Measurements from ENCODE around the gene ENOPH1.
"Not testable (repeated sequence)": the region's sequence is repeated elsewhere in the genome, so short reads cannot be mapped to it uniquely, and the experiment has no call there.

ENOPH1 gene

DNA sequence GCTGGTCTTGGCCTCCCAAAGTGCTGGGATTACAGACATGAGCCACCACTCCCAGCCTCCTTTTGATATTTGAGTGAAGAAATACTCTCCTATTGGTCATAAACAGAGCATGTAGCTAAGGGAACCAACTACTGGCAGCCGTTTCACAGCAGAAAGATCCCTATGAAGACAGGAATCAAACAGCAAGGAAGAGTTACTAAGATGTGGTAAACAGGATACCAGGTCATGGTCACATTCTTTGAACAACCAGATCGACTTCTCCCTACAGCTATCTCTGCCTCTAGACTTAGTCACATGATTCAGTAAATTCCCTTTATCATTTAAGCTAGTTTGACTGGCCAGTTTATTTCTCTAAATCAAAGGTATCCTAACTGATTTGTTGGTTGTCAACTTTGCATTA, 47.6 kb upstream of the ENOPH1 start:
- Histone ChIP-seq H2AFZ (ENCODE audit: low read depth, low read length) (no peak overlapping the region), H4K8ac (ENCODE audit: low read length) (no peak overlapping the region), H2BK5ac (ENCODE audit: low read depth, low read length, poor library complexity, severe bottlenecking) (no peak overlapping the region), H3K27ac (ENCODE audit: low read length, poor library complexity, severe bottlenecking) (no peak overlapping the region), H3K18ac (ENCODE audit: low read depth in 1 of 2, low read length in 2 of 2) (no peak overlapping the region), H4K91ac (ENCODE audit: low read length) (no peak overlapping the region), H3K79me1 (replicated peaks; ENCODE audit: low read length, poor library complexity, severe bottlenecking) (peaks cover 16% of the 10 kb centered on the region), H3K4ac (ENCODE audit: low read depth in 1 of 2, low read length in 2 of 2) (no peak overlapping the region), H3K36me3 (ENCODE audit: control insufficient read depth in 1 of 2, insufficient read depth in 2 of 2, low read depth in 1 of 2, low read length in 2 of 2) (peaks cover 1 to 8% of the 10 kb centered on the region in 2 experiments), H2BK15ac (ENCODE audit: low read depth, poor library complexity, severe bottlenecking) (no peak overlapping the region), H3K27me3 (ENCODE audit: control insufficient read depth in 1 of 2, insufficient read depth in 1 of 2, low read length in 2 of 2) (no peaks in the 10 kb centered on the region), H2BK12ac (ENCODE audit: low read length in 2 of 2) (no peak overlapping the region), H3K4me3 (ENCODE audit: insufficient read depth in 1 of 2, low read depth in 1 of 2, low read length in 2 of 2) (no peak overlapping the region), H3K4me1 (ENCODE audit: control insufficient read depth, insufficient read depth, low read depth, low read length) (peaks cover 3% of the 10 kb centered on the region), H3K14ac (ENCODE audit: low read length in 2 of 2) (no peak overlapping the region), H3K9me3 (ENCODE audit: control insufficient read depth, low read length) (no peaks in the 10 kb centered on the region), H3K9ac (ENCODE audit: low read length) (no peak overlapping the region), H2AK5ac (ENCODE audit: low read length, severe bottlenecking) (no peak overlapping the region), H2BK120ac (ENCODE audit: low read depth, low read length) (no peak overlapping the region), H3K23ac (ENCODE audit: low read length in 2 of 2) (no peak overlapping the region), H3K4me2 (ENCODE audit: low read length, poor library complexity, severe bottlenecking) (no peak overlapping the region)
- no peak for DNase-seq
- 89% methylated on average over 2 of the region's 2 CpGs for WGBS

DNA sequence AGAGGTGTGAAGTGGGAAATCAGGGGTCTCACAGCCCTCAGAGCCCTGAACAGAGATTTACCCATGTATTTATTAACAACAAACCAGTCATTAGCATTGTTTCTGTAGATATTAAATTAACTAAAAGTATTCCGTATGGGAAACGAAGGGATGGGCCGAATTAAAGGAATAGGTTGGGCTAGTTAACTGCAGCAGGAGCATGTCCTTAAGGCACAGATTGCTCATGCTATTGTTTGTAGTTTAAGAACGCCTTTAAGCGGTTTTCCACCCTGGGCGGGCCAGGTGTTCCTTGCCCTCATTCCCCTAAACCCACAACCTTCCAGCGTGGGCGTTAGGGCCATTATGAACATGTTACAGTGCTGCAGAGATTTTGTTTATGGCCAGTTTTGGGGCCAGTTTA, 44.1 kb upstream of the ENOPH1 start:
- WGBS = 100% methylated on average over 4 of the region's 8 CpGs
- not testable (repeated sequence) for H3K36me3 ChIP-seq (ENCODE audit: control insufficient read depth in 1 of 2, insufficient read depth in 2 of 2, low read depth in 1 of 2, low read length in 2 of 2); H3K14ac ChIP-seq (ENCODE audit: low read length in 2 of 2); H3K27me3 ChIP-seq (ENCODE audit: control insufficient read depth in 1 of 2, insufficient read depth in 1 of 2, low read length in 2 of 2); H3K4me1 ChIP-seq (ENCODE audit: control insufficient read depth, insufficient read depth, low read depth, low read length); H2AK5ac ChIP-seq (ENCODE audit: low read length, severe bottlenecking); H3K23ac ChIP-seq (ENCODE audit: low read length in 2 of 2); H3K4me2 ChIP-seq (ENCODE audit: low read length, poor library complexity, severe bottlenecking); H3K9ac ChIP-seq (ENCODE audit: low read length); H4K91ac ChIP-seq (ENCODE audit: low read length); DNase-seq; H2BK12ac ChIP-seq (ENCODE audit: low read length in 2 of 2); H2AFZ ChIP-seq (ENCODE audit: low read depth, low read length); H4K8ac ChIP-seq (ENCODE audit: low read length); H3K4me3 ChIP-seq (ENCODE audit: insufficient read depth in 1 of 2, low read depth in 1 of 2, low read length in 2 of 2); H3K79me1 ChIP-seq (replicated peaks; ENCODE audit: low read length, poor library complexity, severe bottlenecking); H2BK15ac ChIP-seq (ENCODE audit: low read depth, poor library complexity, severe bottlenecking); H3K4ac ChIP-seq (ENCODE audit: low read depth in 1 of 2, low read length in 2 of 2); H3K18ac ChIP-seq (ENCODE audit: low read depth in 1 of 2, low read length in 2 of 2); H2BK5ac ChIP-seq (ENCODE audit: low read depth, low read length, poor library complexity, severe bottlenecking); H3K9me3 ChIP-seq (ENCODE audit: control insufficient read depth, low read length); H2BK120ac ChIP-seq (ENCODE audit: low read depth, low read length); H3K27ac ChIP-seq (ENCODE audit: low read length, poor library complexity, severe bottlenecking)

DNA sequence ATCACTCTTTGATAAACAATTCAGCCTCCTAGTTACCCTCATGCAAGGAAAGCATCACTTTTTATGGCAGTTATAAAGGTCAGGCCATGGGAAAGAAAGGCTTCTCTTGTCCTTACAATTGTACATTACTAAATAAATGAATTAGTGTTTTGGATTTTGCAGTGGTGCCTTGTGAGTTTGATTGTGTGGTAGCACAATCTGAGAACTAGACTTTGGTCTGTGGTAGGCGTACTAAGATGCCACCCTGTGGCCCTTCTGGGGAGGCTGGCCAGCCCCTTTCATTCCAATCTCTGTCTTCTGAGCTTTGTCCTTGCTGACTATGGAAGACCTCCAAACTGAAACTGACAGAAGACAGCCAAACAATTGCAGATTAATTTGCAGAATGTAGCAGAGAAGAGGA, 42.0 kb upstream of the ENOPH1 start:
- Histone ChIP-seq H3K9ac (ENCODE audit: low read length) (no peak overlapping the region), H3K27me3 (ENCODE audit: control insufficient read depth in 1 of 2, insufficient read depth in 1 of 2, low read length in 2 of 2) (no peaks in the 10 kb centered on the region), H2AFZ (ENCODE audit: low read depth, low read length) (no peak overlapping the region), H3K23ac (ENCODE audit: low read length in 2 of 2) (no peak overlapping the region), H3K18ac (ENCODE audit: low read depth in 1 of 2, low read length in 2 of 2) (no peak overlapping the region), H2BK15ac (ENCODE audit: low read depth, poor library complexity, severe bottlenecking) (no peak overlapping the region), H4K8ac (ENCODE audit: low read length) (no peak overlapping the region), H3K4me3 (ENCODE audit: insufficient read depth in 1 of 2, low read depth in 1 of 2, low read length in 2 of 2) (no peak overlapping the region), H3K36me3 (ENCODE audit: control insufficient read depth in 1 of 2, insufficient read depth in 2 of 2, low read depth in 1 of 2, low read length in 2 of 2) (no peaks in the 10 kb centered on the region), H3K4me2 (ENCODE audit: low read length, poor library complexity, severe bottlenecking) (no peak overlapping the region), H3K9me3 (ENCODE audit: control insufficient read depth, low read length) (no peaks in the 10 kb centered on the region), H2BK120ac (ENCODE audit: low read depth, low read length) (no peak overlapping the region), H2BK12ac (ENCODE audit: low read length in 2 of 2) (no peak overlapping the region), H2BK5ac (ENCODE audit: low read depth, low read length, poor library complexity, severe bottlenecking) (no peak overlapping the region), H3K4me1 (ENCODE audit: control insufficient read depth, insufficient read depth, low read depth, low read length) (no peaks in the 10 kb centered on the region), H3K14ac (ENCODE audit: low read length in 2 of 2) (no peak overlapping the region), H3K27ac (ENCODE audit: low read length, poor library complexity, severe bottlenecking) (no peak overlapping the region), H4K91ac (ENCODE audit: low read length) (no peak overlapping the region), H3K4ac (ENCODE audit: low read depth in 1 of 2, low read length in 2 of 2) (no peak overlapping the region), H2AK5ac (ENCODE audit: low read length, severe bottlenecking) (no peak overlapping the region), H3K79me1 (replicated peaks; ENCODE audit: low read length, poor library complexity, severe bottlenecking) (no peaks in the 10 kb centered on the region)
- no peak for DNase-seq
- 88% methylated on average over 1 of the region's 1 CpG for WGBS

DNA sequence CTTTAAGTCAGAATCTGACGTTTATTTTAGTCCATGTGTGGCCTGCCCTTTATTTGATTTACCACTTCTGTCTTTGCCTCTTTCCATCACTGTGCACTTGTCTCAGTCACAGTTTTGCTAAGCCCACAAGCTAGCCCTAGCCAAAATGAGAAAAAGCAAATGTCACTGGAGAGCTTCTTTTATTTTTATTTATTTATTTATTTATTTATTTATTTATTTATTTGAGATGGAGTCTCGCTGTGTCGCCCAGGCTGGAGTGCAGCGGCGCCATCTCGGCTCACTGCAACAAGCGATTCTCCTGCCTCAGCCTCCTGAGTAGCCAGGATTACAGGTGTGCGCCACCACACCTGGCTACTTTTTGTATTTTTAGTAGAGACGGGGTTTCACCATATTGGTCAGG, 40.3 kb upstream of the ENOPH1 start:
- not testable (repeated sequence) for H3K79me1 ChIP-seq (replicated peaks; ENCODE audit: low read length, poor library complexity, severe bottlenecking); H3K18ac ChIP-seq (ENCODE audit: low read depth in 1 of 2, low read length in 2 of 2); H2BK120ac ChIP-seq (ENCODE audit: low read depth, low read length); H3K4ac ChIP-seq (ENCODE audit: low read depth in 1 of 2, low read length in 2 of 2); H2AFZ ChIP-seq (ENCODE audit: low read depth, low read length); H3K27me3 ChIP-seq (ENCODE audit: control insufficient read depth in 1 of 2, insufficient read depth in 1 of 2, low read length in 2 of 2); H3K4me1 ChIP-seq (ENCODE audit: control insufficient read depth, insufficient read depth, low read depth, low read length); H3K23ac ChIP-seq (ENCODE audit: low read length in 2 of 2); H3K9me3 ChIP-seq (ENCODE audit: control insufficient read depth, low read length); H2BK5ac ChIP-seq (ENCODE audit: low read depth, low read length, poor library complexity, severe bottlenecking); H3K4me3 ChIP-seq (ENCODE audit: insufficient read depth in 1 of 2, low read depth in 1 of 2, low read length in 2 of 2); DNase-seq; H3K4me2 ChIP-seq (ENCODE audit: low read length, poor library complexity, severe bottlenecking); H3K14ac ChIP-seq (ENCODE audit: low read length in 2 of 2); H2BK15ac ChIP-seq (ENCODE audit: low read depth, poor library complexity, severe bottlenecking); H3K36me3 ChIP-seq (ENCODE audit: control insufficient read depth in 1 of 2, insufficient read depth in 2 of 2, low read depth in 1 of 2, low read length in 2 of 2); H3K27ac ChIP-seq (ENCODE audit: low read length, poor library complexity, severe bottlenecking); H2AK5ac ChIP-seq (ENCODE audit: low read length, severe bottlenecking); H2BK12ac ChIP-seq (ENCODE audit: low read length in 2 of 2); H3K9ac ChIP-seq (ENCODE audit: low read length); H4K91ac ChIP-seq (ENCODE audit: low read length); H4K8ac ChIP-seq (ENCODE audit: low read length)
- 93% methylated on average over 9 of the region's 9 CpGs for WGBS

Measured in mesenchymal stem cell (in vitro differentiated cells and primary cell).